HFFc6 (cell line): ENCODE measurements around the gene ADGRB2. TPM values are rescaled to one million over a fixed set of nuclear protein-coding genes. Genes with fewer than 3 reads are reported as not detected.
A peak's percentile ranks its signal among the peaks of the same experiment; 100 is the strongest.

ENCODE experiments used
- DNase-seq: peaks from one replicate; pipeline ENCODE4 v3.0.0-alpha.2; 2018
- H3K27ac Mint-ChIP-seq: 2 replicates; pipeline ENCODE4 v1.8.0; 2020; ENCODE audit warnings: mild to moderate bottlenecking, mixed read lengths
- H3K27me3 Mint-ChIP-seq: 2 replicates; pipeline ENCODE4 v1.8.0; 2021; ENCODE audit warnings: mild to moderate bottlenecking, moderate library complexity, mixed read lengths; ENCODE audit not compliant: insufficient read depth
- H3K36me3 Mint-ChIP-seq: 2 replicates; pipeline ENCODE4 v1.8.0; 2021; ENCODE audit warnings: low read depth, mixed read lengths
- H3K4me1 Mint-ChIP-seq: 2 replicates; pipeline ENCODE4 v1.8.0; 2020; ENCODE audit warnings: low read depth, mixed read lengths
- H3K4me3 Mint-ChIP-seq: 2 replicates; pipeline ENCODE4 v1.8.0; 2020; ENCODE audit warnings: mild to moderate bottlenecking, moderate library complexity, mixed read lengths
- H3K9me3 Mint-ChIP-seq: 2 replicates; pipeline ENCODE4 v1.8.0; 2020; ENCODE audit warnings: mild to moderate bottlenecking, mixed read lengths
- total RNA-seq, 6 experiments: library from RNA; stranded (reverse); fragmentation: NEBNext Ultra II Directional; extraction: Animal tissue kit (Norgen Biotek cat#: 25700); gene quantifications; 2 replicates in 1 of 6; 3 replicates in 5 of 6; pipeline ENCODE4 v1.2.3, GENCODE V29; 2021
- TF ChIP-seq, protein P1 (sequence below): fragments of 200-600 bp; sonication (generic); IDR thresholded peaks from 2 replicates; pipeline ENCODE4 v1.5.0; 2021; ENCODE audit warnings: antibody characterized with exemption, mild to moderate bottlenecking

The ADGRB2 gene
- total RNA-seq, 6 experiments from 2014 or later: 4.9 to 8.8 (median 6.4) TPM

GRCh38 chr1:31688233-31688918, 75.8 kb downstream of the ADGRB2 start:
- DNase-seq: no peak
- H3K27me3 Mint-ChIP-seq: peaks cover 2% of the 10 kb centered on the region
- H3K4me1 Mint-ChIP-seq: peaks cover 45% of the 10 kb centered on the region
- H3K27ac Mint-ChIP-seq: peak overlapping the region; percentile 92
- 0 out of 2 replicates have a peak overlapping the region, but pooled peaks have one; percentile 11 for H3K4me3 Mint-ChIP-seq
- TF ChIP-seq, protein P1, sequence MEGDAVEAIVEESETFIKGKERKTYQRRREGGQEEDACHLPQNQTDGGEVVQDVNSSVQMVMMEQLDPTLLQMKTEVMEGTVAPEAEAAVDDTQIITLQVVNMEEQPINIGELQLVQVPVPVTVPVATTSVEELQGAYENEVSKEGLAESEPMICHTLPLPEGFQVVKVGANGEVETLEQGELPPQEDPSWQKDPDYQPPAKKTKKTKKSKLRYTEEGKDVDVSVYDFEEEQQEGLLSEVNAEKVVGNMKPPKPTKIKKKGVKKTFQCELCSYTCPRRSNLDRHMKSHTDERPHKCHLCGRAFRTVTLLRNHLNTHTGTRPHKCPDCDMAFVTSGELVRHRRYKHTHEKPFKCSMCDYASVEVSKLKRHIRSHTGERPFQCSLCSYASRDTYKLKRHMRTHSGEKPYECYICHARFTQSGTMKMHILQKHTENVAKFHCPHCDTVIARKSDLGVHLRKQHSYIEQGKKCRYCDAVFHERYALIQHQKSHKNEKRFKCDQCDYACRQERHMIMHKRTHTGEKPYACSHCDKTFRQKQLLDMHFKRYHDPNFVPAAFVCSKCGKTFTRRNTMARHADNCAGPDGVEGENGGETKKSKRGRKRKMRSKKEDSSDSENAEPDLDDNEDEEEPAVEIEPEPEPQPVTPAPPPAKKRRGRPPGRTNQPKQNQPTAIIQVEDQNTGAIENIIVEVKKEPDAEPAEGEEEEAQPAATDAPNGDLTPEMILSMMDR: no peak
- no peaks in the 10 kb centered on the region for H3K9me3 Mint-ChIP-seq
- H3K36me3 Mint-ChIP-seq: peaks cover 46% of the 10 kb centered on the region

DNA sequence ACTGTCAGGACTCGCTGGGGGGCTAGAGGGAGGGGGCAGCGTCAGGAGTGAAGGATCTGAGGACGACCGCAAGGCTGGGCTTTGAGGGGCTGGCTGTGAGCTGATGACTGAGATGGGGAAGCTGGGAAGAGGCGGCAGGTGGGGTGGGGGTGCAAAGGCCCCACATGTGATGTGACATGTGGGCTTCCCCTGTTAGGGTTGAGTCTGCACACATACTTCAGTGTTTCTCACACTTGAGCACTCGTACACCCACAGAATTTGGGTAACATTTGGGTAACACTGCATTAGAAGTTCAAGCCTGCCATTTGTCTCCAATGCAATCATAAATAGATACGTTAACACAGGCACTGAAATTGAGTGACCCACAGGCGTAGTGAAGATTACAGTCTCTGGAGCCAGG, 76.5 kb downstream of the ADGRB2 start:
- Mint-ChIP-seq H3K9me3 (no peaks in the 10 kb centered on the region), H3K27me3 (peaks cover 2% of the 10 kb centered on the region), H3K36me3 (peaks cover 46% of the 10 kb centered on the region), H3K4me3 (no peak overlapping the region), H3K27ac (no peak overlapping the region), H3K4me1 (peaks cover 40% of the 10 kb centered on the region)
- DNase-seq: no peak
- TF ChIP-seq, protein P1: no peak

- no peak overlapping the region for H3K27ac Mint-ChIP-seq
- no peak overlapping the region for H3K4me3 Mint-ChIP-seq
- no peaks in the 10 kb centered on the region for H3K9me3 Mint-ChIP-seq
- TF ChIP-seq, protein P1: no peak
- H3K4me1 Mint-ChIP-seq: peaks cover 35% of the 10 kb centered on the region
- H3K36me3 Mint-ChIP-seq: peaks cover 56% of the 10 kb centered on the region
- peaks cover 3% of the 10 kb centered on the region for H3K27me3 Mint-ChIP-seq
- DNase-seq: no peak
These were observed 78.3 kb downstream of the ADGRB2 start for GRCh38 chr1:31685795-31686194.

DNA sequence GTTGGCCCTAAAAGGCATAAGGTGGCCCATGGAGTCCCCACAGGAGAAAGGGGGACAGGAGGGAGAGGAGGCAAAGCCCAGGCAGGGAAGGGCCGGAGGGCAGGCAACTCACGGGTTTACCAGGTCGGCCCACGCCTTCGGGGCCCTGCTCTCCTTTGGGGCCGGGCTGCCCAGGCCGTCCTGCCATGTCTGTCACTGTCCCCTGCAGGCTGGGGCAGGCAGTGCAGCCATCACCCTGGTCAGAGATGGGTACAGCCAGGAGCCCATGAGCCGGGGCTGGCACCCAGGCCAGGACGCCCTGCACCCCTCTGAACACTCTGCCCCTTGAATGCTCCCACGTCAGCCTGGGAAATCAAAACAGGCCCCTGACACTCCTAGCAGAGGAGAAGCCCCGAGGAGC, 80.1 kb downstream of the ADGRB2 start:
- H3K27ac Mint-ChIP-seq: no peak overlapping the region
- peaks cover 17% of the 10 kb centered on the region for H3K4me1 Mint-ChIP-seq
- peaks cover 50% of the 10 kb centered on the region for H3K36me3 Mint-ChIP-seq
- no peaks in the 10 kb centered on the region for H3K9me3 Mint-ChIP-seq
- no peak for DNase-seq
- H3K4me3 Mint-ChIP-seq: no peak overlapping the region
- peaks cover 4% of the 10 kb centered on the region for H3K27me3 Mint-ChIP-seq
- TF ChIP-seq, protein P1: peak; percentile 73

- peaks cover 2% of the 10 kb centered on the region for H3K27me3 Mint-ChIP-seq
- no peak overlapping the region for H3K4me3 Mint-ChIP-seq
- H3K36me3 Mint-ChIP-seq: peaks cover 37% of the 10 kb centered on the region
- TF ChIP-seq, protein P1: no peak
- H3K27ac Mint-ChIP-seq: no peak overlapping the region
- no peaks in the 10 kb centered on the region for H3K9me3 Mint-ChIP-seq
- peaks cover 2% of the 10 kb centered on the region; the same call in 1 of the 2 replicates for H3K4me1 Mint-ChIP-seq
- DNase-seq: no peak
These were observed 82.7 kb downstream of the ADGRB2 start for GRCh38 chr1:31681415-31681814.
